H1 (cell line): ENCODE measurements around the gene FOXA2. TPM values are rescaled to one million over a fixed set of nuclear protein-coding genes. Genes with fewer than 3 reads are reported as not detected.

Experiments
- CTCF ChIA-PET: fragments of 300-600 bp; sonication (Branson Sonifier 250); formaldehyde crosslinking; loops from one replicate; lab custom pipeline; 2021; ENCODE audit not compliant: partially characterized antibody; lab: Charles Lee
- POLR2A ChIA-PET: fragments of 300-600 bp; sonication (Branson Sonifier 250); formaldehyde crosslinking; loops from one replicate; lab custom pipeline; 2021; ENCODE audit warnings: inconsistent platforms; ENCODE audit not compliant: partially characterized antibody; lab: Charles Lee
- DNase-seq, 2 experiments: peaks; one replicate each; pipeline versions ENCODE4 v3.0.0 to v3.0.0-alpha.2; 2010 to 2022; ENCODE audit warnings: low spot score in 2 of 2, low read depth in 1 of 2, mixed read lengths in 1 of 2
- FAIRE-seq: peaks from 2 replicates; lab custom pipeline; 2011; peaks lifted over from hg19 to GRCh38; lab: Jason Lieb, UNC
- H2AFZ ChIP-seq: 2 replicates; pipeline ENCODE4 v1.8.1; 2012; ENCODE audit warnings: low read length, inconsistent platforms
- H2AK5ac ChIP-seq: 2 replicates; pipeline ENCODE4 v1.6.1; 2013; ENCODE audit warnings: low read depth, low read length
- H2BK120ac ChIP-seq: replicated peaks from 2 replicates; pipeline ENCODE3; 2013; ENCODE audit warnings: low read depth, low read length, inconsistent platforms
- H2BK12ac ChIP-seq: 2 replicates; pipeline ENCODE4 v1.6.1; 2013; ENCODE audit warnings: low read depth, low read length
- H2BK15ac ChIP-seq: 2 replicates; pipeline ENCODE4 v1.6.1; 2013; ENCODE audit warnings: low read length
- H2BK20ac ChIP-seq: 2 replicates; pipeline ENCODE4 v1.6.1; 2013; ENCODE audit warnings: low read length
- H2BK5ac ChIP-seq: 2 replicates; pipeline ENCODE4 v1.6.1; 2013; ENCODE audit warnings: low read depth, low read length
- H3K14ac ChIP-seq: 2 replicates; pipeline ENCODE4 v1.6.1; 2013; ENCODE audit warnings: inconsistent platforms; ENCODE audit not compliant: insufficient read length
- H3K18ac ChIP-seq: 2 replicates; pipeline ENCODE4 v1.6.1; 2013; ENCODE audit warnings: low read length; ENCODE audit errors: extremely low read depth
- H3K23ac ChIP-seq: 2 replicates; pipeline ENCODE4 v1.6.1; 2013; ENCODE audit warnings: inconsistent platforms; ENCODE audit not compliant: insufficient read length
- H3K23me2 ChIP-seq: 2 replicates; pipeline ENCODE4 v1.6.1; 2013; ENCODE audit warnings: low read depth, low read length
- H3K27ac ChIP-seq: 2 replicates; pipeline ENCODE4 v1.6.1; 2011; ENCODE audit warnings: low read depth, low read length, inconsistent platforms
- H3K27me3 ChIP-seq, 4 experiments: replicated peaks in 1 of 4; 1 replicate in 1 of 4; 2 replicates in 3 of 4; pipeline versions ENCODE4 v1.6.1 to v1.8.1; 2011 to 2013; ENCODE audit warnings: low read length in 3 of 4, mild to moderate bottlenecking in 3 of 4, inconsistent platforms in 2 of 4, mixed read lengths in 2 of 4, moderate library complexity in 1 of 4; ENCODE audit not compliant: control insufficient read depth in 3 of 4, insufficient read depth in 3 of 4; ENCODE audit errors: extremely low read depth in 1 of 4
- H3K36me3 ChIP-seq, 4 experiments: 2 replicates each; pipeline versions ENCODE4 v1.6.1 to v1.8.1; 2011 to 2013; ENCODE audit warnings: mild to moderate bottlenecking in 4 of 4, low read length in 3 of 4, moderate library complexity in 2 of 4, control low read depth in 1 of 4, inconsistent platforms in 1 of 4; ENCODE audit not compliant: insufficient read depth in 4 of 4, control insufficient read depth in 2 of 4
- H3K4ac ChIP-seq: replicated peaks from 2 replicates; pipeline ENCODE3; 2013; ENCODE audit warnings: low read length, low read depth, mixed read lengths, inconsistent platforms; ENCODE audit not compliant: insufficient read length
- H3K4me1 ChIP-seq, 4 experiments: replicated peaks in 1 of 4; 1 replicate in 1 of 4; 2 replicates in 3 of 4; pipeline versions ENCODE4 v1.6.1 to v1.8.1; 2011 to 2013; ENCODE audit warnings: low read length in 3 of 4, inconsistent platforms in 2 of 4, mixed read lengths in 1 of 4; ENCODE audit not compliant: insufficient read depth in 4 of 4, control insufficient read depth in 3 of 4
- H3K4me2 ChIP-seq, 2 experiments: 2 replicates each; pipeline versions ENCODE4 v1.6.1 to v1.8.1; 2011 to 2013; ENCODE audit warnings: low read depth in 2 of 2, low read length in 2 of 2, control low read depth in 1 of 2, inconsistent platforms in 1 of 2, mild to moderate bottlenecking in 1 of 2; ENCODE audit not compliant: insufficient read depth in 1 of 2
- H3K4me3 ChIP-seq, 4 experiments: fragments of 200-600, 300-600 bp in 1 of 4; sonication (generic), shearing (Covaris generic), sonication (Bioruptor Twin) in 1 of 4; 2 replicates each; pipeline versions ENCODE4 v1.5.1 to v1.8.1; 2011 to 2016; ENCODE audit warnings: low read length in 4 of 4, low read depth in 3 of 4, control low read depth in 2 of 4, inconsistent platforms in 2 of 4, mild to moderate bottlenecking in 2 of 4, mixed read lengths in 1 of 4, moderate library complexity in 1 of 4; ENCODE audit not compliant: insufficient read depth in 2 of 4; ENCODE audit errors: extremely low read depth in 1 of 4
- H3K56ac ChIP-seq: replicated peaks from 2 replicates; pipeline ENCODE3; 2013; ENCODE audit warnings: low read depth, mild to moderate bottlenecking, mixed read lengths, low read length, inconsistent platforms; ENCODE audit not compliant: insufficient read length
- H3K79me1 ChIP-seq: 2 replicates; pipeline ENCODE4 v1.6.1; 2013; ENCODE audit warnings: low read depth, low read length, control low read depth
- H3K79me2 ChIP-seq, 2 experiments: 2 replicates each; pipeline versions ENCODE4 v1.6.1 to v1.8.1; 2012 to 2013; ENCODE audit warnings: low read length in 2 of 2, mild to moderate bottlenecking in 2 of 2, inconsistent platforms in 1 of 2; ENCODE audit not compliant: insufficient read depth in 2 of 2, control insufficient read depth in 1 of 2
- H3K9ac ChIP-seq, 4 experiments: replicated peaks in 1 of 4; 1 replicate in 1 of 4; 2 replicates in 3 of 4; pipeline versions ENCODE4 v1.6.1 to v1.8.1; 2011 to 2013; ENCODE audit warnings: low read depth in 3 of 4, low read length in 3 of 4, control low read depth in 2 of 4, mild to moderate bottlenecking in 2 of 4, moderate library complexity in 2 of 4, inconsistent platforms in 1 of 4; ENCODE audit errors: extremely low read depth in 1 of 4
- H3K9me3 ChIP-seq, 2 experiments: 2 replicates each; pipeline versions ENCODE4 v1.6.1 to v1.8.1; 2012 to 2013; ENCODE audit warnings: mild to moderate bottlenecking in 2 of 2, moderate library complexity in 2 of 2, control low read depth in 1 of 2, inconsistent platforms in 1 of 2, low read depth in 1 of 2, low read length in 1 of 2, mixed read lengths in 1 of 2; ENCODE audit not compliant: insufficient read depth in 2 of 2
- H4K20me1 ChIP-seq, 2 experiments: replicated peaks in 1 of 2; 2 replicates each; pipeline versions ENCODE3 to v1.8.1; 2011 to 2013; ENCODE audit warnings: inconsistent platforms in 2 of 2, low read length in 2 of 2, mild to moderate bottlenecking in 1 of 2; ENCODE audit not compliant: insufficient read depth in 2 of 2, control insufficient read depth in 1 of 2
- H4K5ac ChIP-seq: 2 replicates; pipeline ENCODE4 v1.6.1; 2013; ENCODE audit warnings: low read length, low read depth, mixed read lengths, inconsistent platforms; ENCODE audit not compliant: insufficient read length
- H4K8ac ChIP-seq: 2 replicates; pipeline ENCODE4 v1.8.0; 2013; ENCODE audit warnings: mild to moderate bottlenecking, moderate library complexity, low read length, inconsistent platforms; ENCODE audit not compliant: insufficient read depth; ENCODE audit errors: extremely low read depth
- H4K91ac ChIP-seq: replicated peaks from 2 replicates; pipeline ENCODE3; 2013; ENCODE audit warnings: low read length, mixed read lengths, inconsistent platforms; ENCODE audit not compliant: insufficient read length
- CHD1 ChIP-seq: IDR thresholded peaks from 2 replicates; pipeline ENCODE4 v1.6.1; 2012; ENCODE audit warnings: low read depth, low read length, improper control_type of control experiment
- E2F6 ChIP-seq: IDR thresholded peaks from 2 replicates; pipeline ENCODE4 v1.6.1; 2012; ENCODE audit warnings: inconsistent platforms
- KDM5A ChIP-seq: fragments of 200-600 bp; IDR thresholded peaks from 2 replicates; pipeline ENCODE4 v1.7.1; 2012; ENCODE audit warnings: mild to moderate bottlenecking, low read length, inconsistent platforms, mixed read lengths
- NANOG ChIP-seq: IDR thresholded peaks from 2 replicates; pipeline ENCODE4 v1.6.1; 2011; ENCODE audit warnings: low read length, low read depth, mild to moderate bottlenecking, inconsistent platforms; ENCODE audit not compliant: insufficient read depth, poor library complexity, severe bottlenecking
- POU5F1 ChIP-seq: IDR thresholded peaks from 2 replicates; pipeline ENCODE4 v1.6.1; 2011; ENCODE audit warnings: low read depth, mild to moderate bottlenecking, low read length, moderate library complexity
- RNF2 ChIP-seq: fragments of 200-900, 300-1000 bp; sonication (generic); IDR thresholded peaks from 2 replicates; pipeline ENCODE4 v1.7.1; 2016; ENCODE audit warnings: borderline replicate concordance, low read depth, mild to moderate bottlenecking, antibody characterized with exemption, low read length; ENCODE audit not compliant: poor library complexity, severe bottlenecking; ENCODE audit errors: missing control alignments
- SIN3A ChIP-seq, 2 experiments: IDR thresholded peaks in 1 of 2; conservative IDR thresholded peaks in 1 of 2; 2 replicates each; pipeline ENCODE4 v1.6.1; 2011 to 2012; ENCODE audit warnings: low read length in 2 of 2, improper control_type of control experiment in 1 of 2, low read depth in 1 of 2, mild to moderate bottlenecking in 1 of 2
- SP1 ChIP-seq: IDR thresholded peaks from 2 replicates; pipeline ENCODE4 v1.6.1; 2011; ENCODE audit warnings: low read depth, low read length
- SP4 ChIP-seq: IDR thresholded peaks from 2 replicates; pipeline ENCODE4 v1.6.1; 2012; ENCODE audit warnings: low read length, inconsistent platforms
- SUZ12 ChIP-seq: fragments of 200-600 bp; sonication (generic); IDR thresholded peaks from 2 replicates; pipeline ENCODE4 v1.6.1; 2012; ENCODE audit warnings: mild to moderate bottlenecking, inconsistent platforms, low read length, moderate library complexity, mixed read lengths
- WGBS, 2 experiments: shearing (Covaris generic) in 1 of 2; methylation state at CpG; one replicate each; pipeline versions ENCODE4 v1.1.6 to v1.1.7; 2013 to 2015; ENCODE audit warnings: low lambda C conversion rate in 2 of 2, mixed read lengths in 2 of 2, inconsistent platforms in 1 of 2, low coverage in 1 of 2, missing lambda C conversion rate in 1 of 2; ENCODE audit not compliant: insufficient replicate concordance in 2 of 2, insufficient coverage in 1 of 2, insufficient read length in 1 of 2; ENCODE audit errors: extremely low coverage in 1 of 2, missing lambda C conversion rate in 1 of 2; 5-methylcytosine and 5-hydroxymethylcytosine counted together
- polyA plus RNA-seq, 7 experiments: library from polyadenylated mRNA; depleted of rRNA in 3 of 7; stranded (reverse) in 5 of 7; unstranded in 2 of 7; fragments of >200 nt in 5 of 7; fragments of 200-250 nt in 2 of 7; gene quantifications; 1 replicate in 5 of 7; 2 replicates in 1 of 7; 4 replicates in 1 of 7; pipeline versions ENCODE4 v1.2.1 to v1.2.3, GENCODE V29; 2011 to 2013; ENCODE audit warnings: missing spikeins in 2 of 7, mixed read lengths in 2 of 7
- total RNA-seq: library from RNA; stranded (reverse); fragmentation: NEBNext Ultra II Directional; extraction: Animal tissue kit (Norgen Biotek cat#: 25700); gene quantifications from 2 replicates; pipeline ENCODE4 v1.2.1, GENCODE V29; 2021

The FOXA2 gene
- total and polyA plus RNA-seq, 2 of the 8 experiments (the other 6 are each of a cell fraction or from before 2014, with no cell fraction given) = not detected

GRCh38 chr20:22563062-22563965, 21.1 kb downstream of the FOXA2 start:
- no peaks in the 10 kb centered on the region for H3K79me1 ChIP-seq
- no peak overlapping the region for H2AFZ ChIP-seq

More at GRCh38 chr20:22563062-22563965, 21.1 kb downstream of the FOXA2 start:
- no peak overlapping the region for H4K5ac ChIP-seq
- no peak overlapping the region for H3K14ac ChIP-seq
- H3K27me3 ChIP-seq = peaks cover 73 to 100% (median 97%) of the 10 kb centered on the region in 4 experiments
- CTCF ChIA-PET = interaction anchor here (0.9 to 2.2 kb wide), 8 partner anchors 9 to 177 kb away, joined by 3 to 12 read pairs (median 4); partner anchors contain the start of gene FOXA2
- no peak overlapping the region for H3K18ac ChIP-seq
- H2BK120ac ChIP-seq = no peak overlapping the region
- peaks cover 9 to 37% (median 21%) of the 10 kb centered on the region in 4 experiments; a peak in 6 of 7 replicates for H3K4me1 ChIP-seq
- DNase-seq = no peak
- no peak overlapping the region for H3K27ac ChIP-seq
- TF ChIP-seq SP4 (no peak), SP1 (0 out of 2 replicates have a peak, but pooled peaks have one; percentile 13), NANOG (peak; percentile 52), SIN3A (conservative IDR thresholded peaks at IDR 0.05 in 1 of 2, IDR thresholded peaks at IDR 0.05 in 1 of 2; ENCODE audit: low read depth in 1 of 2, low read length in 2 of 2) (no peak), E2F6 (no peak), KDM5A (no peak), CHD1 (no peak), RNF2 (peak; percentile 57), POU5F1 (no peak), SUZ12 (peak; percentile 39)
- no peaks in the 10 kb centered on the region for H3K36me3 ChIP-seq
- H3K79me2 ChIP-seq = no peaks in the 10 kb centered on the region
- 0 out of 4 replicates have a peak overlapping the region, but pooled peaks of 1 of the 2 experiments have one; percentile 9 for H3K4me2 ChIP-seq
- no peak overlapping the region for H2BK15ac ChIP-seq
- H2BK12ac ChIP-seq = no peak overlapping the region
- no peak overlapping the region for H3K23ac ChIP-seq
- H3K4ac ChIP-seq = no peak overlapping the region
- no peak overlapping the region for H4K8ac ChIP-seq
- no peak overlapping the region; the same call in 1 of the 2 replicates for H2AK5ac ChIP-seq
- H4K20me1 ChIP-seq = peaks cover 8 to 15% of the 10 kb centered on the region in 2 experiments
- no peak overlapping the region for H4K91ac ChIP-seq
- POLR2A ChIA-PET = interaction anchor here (2.7 kb wide), 1 partner anchor 9 kb away, joined by 9 read pairs; no protein-coding TSS in a partner anchor
- no peak overlapping the region for H3K56ac ChIP-seq
- no peak overlapping the region for H3K9ac ChIP-seq
- H2BK5ac ChIP-seq = no peak overlapping the region
- WGBS, 2 experiments = 6% methylated on average over 7 of the region's 7 CpGs; no CpG with 5 or more reads in 1 of the 2 experiments
- H3K9me3 ChIP-seq = no peaks in the 10 kb centered on the region
- H3K4me3 ChIP-seq = no peak overlapping the region
- peaks cover 2% of the 10 kb centered on the region; the same call in 1 of the 2 replicates for H3K23me2 ChIP-seq
- H2BK20ac ChIP-seq = no peak overlapping the region
- peak; percentile 58 for FAIRE-seq
